IPS-20b (cell line): ENCODE data around the gene WBP2.

Experiments
- H3K27ac ChIP-seq: one replicate; pipeline ENCODE4 v1.5.1; 2013; ENCODE audit warnings: low read length
- H3K27me3 ChIP-seq: 2 replicates; pipeline ENCODE4 v1.6.1; 2013; ENCODE audit warnings: mild to moderate bottlenecking, low read length, inconsistent platforms; ENCODE audit not compliant: insufficient read depth
- H3K36me3 ChIP-seq: 2 replicates; pipeline ENCODE4 v1.6.1; 2013; ENCODE audit warnings: low read depth, mild to moderate bottlenecking, inconsistent platforms, low read length, moderate library complexity; ENCODE audit not compliant: insufficient read depth
- H3K4me1 ChIP-seq: 2 replicates; pipeline ENCODE4 v1.6.1; 2013; ENCODE audit warnings: mild to moderate bottlenecking, control low read depth, inconsistent platforms, low read length, moderate library complexity; ENCODE audit not compliant: insufficient read depth
- H3K4me3 ChIP-seq: 2 replicates; pipeline ENCODE4 v1.5.1; 2013; ENCODE audit warnings: mild to moderate bottlenecking, low read length, inconsistent platforms
- H3K9ac ChIP-seq: 2 replicates; pipeline ENCODE4 v1.6.1; 2013; ENCODE audit warnings: low read depth, mild to moderate bottlenecking, inconsistent platforms, low read length, moderate library complexity
- H3K9me3 ChIP-seq: 2 replicates; pipeline ENCODE4 v1.6.1; 2013; ENCODE audit warnings: mild to moderate bottlenecking, low read depth, low read length, inconsistent platforms; ENCODE audit not compliant: insufficient read depth

Gene WBP2

GRCh38 chr17:75838410-75838809 is 16.7 kb downstream of the WBP2 start:
- H3K36me3 ChIP-seq: no peaks in the 10 kb centered on the region
- no peak overlapping the region for H3K9ac ChIP-seq
- peaks cover 2% of the 10 kb centered on the region; the same call in 1 of the 2 replicates for H3K4me1 ChIP-seq
- H3K27ac ChIP-seq: no peak overlapping the region
- no peaks in the 10 kb centered on the region for H3K9me3 ChIP-seq
- H3K27me3 ChIP-seq: no peaks in the 10 kb centered on the region
- H3K4me3 ChIP-seq: no peak overlapping the region

GRCh38 chr17:75837899-75838298 is 17.2 kb downstream of the WBP2 start:
- H3K9me3 ChIP-seq: no peaks in the 10 kb centered on the region

GRCh38 chr17:75836605-75837004 is 18.5 kb downstream of the WBP2 start:
- Histone ChIP-seq H3K4me1 (peaks cover 14% of the 10 kb centered on the region; the same call in 1 of the 2 replicates), H3K9ac (no peak overlapping the region), H3K27ac (no peak overlapping the region), H3K36me3 (no peaks in the 10 kb centered on the region), H3K9me3 (no peaks in the 10 kb centered on the region), H3K27me3 (no peaks in the 10 kb centered on the region), H3K4me3 (no peak overlapping the region)

More at GRCh38 chr17:75837899-75838298, 17.2 kb downstream of the WBP2 start:
- H3K27ac ChIP-seq: no peak overlapping the region
- no peak overlapping the region for H3K9ac ChIP-seq
- H3K36me3 ChIP-seq: no peaks in the 10 kb centered on the region
- no peak overlapping the region for H3K4me3 ChIP-seq
- peaks cover 7% of the 10 kb centered on the region; the same call in 1 of the 2 replicates for H3K4me1 ChIP-seq
- H3K27me3 ChIP-seq: no peaks in the 10 kb centered on the region

- H3K4me1 ChIP-seq: peaks cover 20% of the 10 kb centered on the region; the same call in 1 of the 2 replicates
- H3K9me3 ChIP-seq: no peaks in the 10 kb centered on the region
- no peaks in the 10 kb centered on the region for H3K27me3 ChIP-seq
- no peak overlapping the region for H3K4me3 ChIP-seq
- no peaks in the 10 kb centered on the region for H3K36me3 ChIP-seq
- no peak overlapping the region for H3K27ac ChIP-seq
- no peak overlapping the region for H3K9ac ChIP-seq
Observed at GRCh38 chr17:75835654-75835987, 19.5 kb downstream of the WBP2 start.

GRCh38 chr17:75834928-75835653 is 20.0 kb downstream of the WBP2 start:
- Histone ChIP-seq H3K9ac (no peak overlapping the region), H3K27ac (no peak overlapping the region), H3K4me1 (peaks cover 24% of the 10 kb centered on the region; the same call in 1 of the 2 replicates), H3K27me3 (no peaks in the 10 kb centered on the region), H3K9me3 (no peaks in the 10 kb centered on the region), H3K36me3 (no peaks in the 10 kb centered on the region), H3K4me3 (no peak overlapping the region)

GRCh38 chr17:75834279-75834920 is 20.7 kb downstream of the WBP2 start:
- H3K9ac ChIP-seq: no peak overlapping the region
- H3K27me3 ChIP-seq: no peaks in the 10 kb centered on the region
- H3K36me3 ChIP-seq: no peaks in the 10 kb centered on the region
- no peaks in the 10 kb centered on the region for H3K9me3 ChIP-seq
- no peak overlapping the region for H3K27ac ChIP-seq
- H3K4me1 ChIP-seq: peaks cover 24% of the 10 kb centered on the region; the same call in 1 of the 2 replicates
- no peak overlapping the region for H3K4me3 ChIP-seq

GRCh38 chr17:75832652-75833400 is 22.3 kb downstream of the WBP2 start:
- Histone ChIP-seq H3K9me3 (no peaks in the 10 kb centered on the region), H3K4me1 (peaks cover 28% of the 10 kb centered on the region; the same call in 1 of the 2 replicates), H3K27me3 (no peaks in the 10 kb centered on the region), H3K36me3 (no peaks in the 10 kb centered on the region), H3K9ac (peak overlapping the region; percentile 66), H3K27ac (peak overlapping the region; percentile 70), H3K4me3 (peak overlapping the region; percentile 60; the same call in 1 of the 2 replicates)

- H3K4me3 ChIP-seq: peak overlapping the region; percentile 60; the same call in 1 of the 2 replicates
- H3K36me3 ChIP-seq: no peaks in the 10 kb centered on the region
- no peaks in the 10 kb centered on the region for H3K27me3 ChIP-seq
- peaks cover 28% of the 10 kb centered on the region; the same call in 1 of the 2 replicates for H3K4me1 ChIP-seq
- no peaks in the 10 kb centered on the region for H3K9me3 ChIP-seq
- peak overlapping the region; percentile 66; the same call in 1 of the 2 replicates for H3K9ac ChIP-seq
- H3K27ac ChIP-seq: peak overlapping the region; percentile 70
Observed at GRCh38 chr17:75832164-75832651, 22.9 kb downstream of the WBP2 start.

- H3K9ac ChIP-seq: peak overlapping the region; percentile 23; the same call in 1 of the 2 replicates
- H3K4me1 ChIP-seq: peaks cover 28% of the 10 kb centered on the region; the same call in 1 of the 2 replicates
- H3K9me3 ChIP-seq: no peaks in the 10 kb centered on the region
- no peaks in the 10 kb centered on the region for H3K36me3 ChIP-seq
- H3K27me3 ChIP-seq: no peaks in the 10 kb centered on the region
- no peak overlapping the region for H3K27ac ChIP-seq
- peak overlapping the region; percentile 42; the same call in 1 of the 2 replicates for H3K4me3 ChIP-seq
Observed at GRCh38 chr17:75831032-75831571, 24.0 kb downstream of the WBP2 start.

- Histone ChIP-seq H3K4me3 (peak overlapping the region; percentile 42; the same call in 1 of the 2 replicates), H3K9me3 (no peaks in the 10 kb centered on the region), H3K9ac (peak overlapping the region; percentile 23; the same call in 1 of the 2 replicates), H3K27ac (no peak overlapping the region), H3K4me1 (peaks cover 28% of the 10 kb centered on the region; the same call in 1 of the 2 replicates), H3K36me3 (no peaks in the 10 kb centered on the region), H3K27me3 (no peaks in the 10 kb centered on the region)
Observed at GRCh38 chr17:75830164-75831031, 24.7 kb downstream of the WBP2 start.
